ENCODE results near the gene NRP1. TPM values are rescaled to one million over a fixed set of nuclear protein-coding genes. Genes with fewer than 3 reads are reported as not detected.

Gene NRP1
- polyA plus RNA-seq, 1 donor, result 177 TPM

DNA sequence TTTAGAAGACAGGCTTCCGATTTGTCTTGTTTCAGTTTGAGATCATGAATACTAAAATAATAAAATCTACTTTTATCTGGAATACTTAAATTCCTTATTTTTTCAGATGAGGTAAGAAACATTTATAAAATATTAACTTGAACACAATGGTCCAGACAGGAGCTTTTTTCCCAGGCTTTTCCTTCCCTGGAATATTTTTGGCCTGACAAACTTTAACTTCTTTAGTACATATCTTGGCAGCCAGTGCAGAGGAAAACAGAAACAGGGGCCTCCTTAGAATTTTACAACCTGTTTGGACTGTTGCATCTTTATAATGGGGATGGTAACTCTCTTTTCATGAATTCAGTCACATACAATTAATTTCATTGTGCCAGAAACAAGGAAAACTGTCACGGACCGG lies 41.4 kb downstream of the NRP1 start:
- no peak for DNase-seq

DNA sequence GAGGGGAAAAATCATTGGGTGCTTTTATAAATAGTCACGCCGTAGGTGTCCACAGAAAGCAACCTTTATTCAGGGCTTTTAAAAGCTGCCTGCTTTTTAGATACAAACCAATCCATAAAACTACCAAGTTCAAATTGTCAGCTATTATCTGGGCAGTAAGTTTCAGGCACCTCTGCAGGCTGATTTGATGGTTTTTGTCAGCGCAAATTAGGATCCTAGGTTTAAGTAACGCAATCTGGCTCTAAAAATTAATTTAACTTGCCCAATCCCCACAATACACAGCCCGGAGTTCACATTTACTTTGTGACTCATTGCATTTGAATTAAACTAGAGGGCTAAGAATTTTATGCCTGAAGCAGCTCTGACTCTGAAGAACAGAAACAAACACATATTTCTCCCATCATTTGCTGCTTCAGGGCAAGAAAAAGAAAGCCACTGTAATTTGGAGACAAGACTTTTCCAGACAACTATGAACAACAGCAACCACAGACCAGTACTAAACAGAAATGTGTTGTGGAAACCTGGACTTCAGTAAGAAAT lies 43.3 kb downstream of the NRP1 start:
- DNase-seq, result no peak

DNA sequence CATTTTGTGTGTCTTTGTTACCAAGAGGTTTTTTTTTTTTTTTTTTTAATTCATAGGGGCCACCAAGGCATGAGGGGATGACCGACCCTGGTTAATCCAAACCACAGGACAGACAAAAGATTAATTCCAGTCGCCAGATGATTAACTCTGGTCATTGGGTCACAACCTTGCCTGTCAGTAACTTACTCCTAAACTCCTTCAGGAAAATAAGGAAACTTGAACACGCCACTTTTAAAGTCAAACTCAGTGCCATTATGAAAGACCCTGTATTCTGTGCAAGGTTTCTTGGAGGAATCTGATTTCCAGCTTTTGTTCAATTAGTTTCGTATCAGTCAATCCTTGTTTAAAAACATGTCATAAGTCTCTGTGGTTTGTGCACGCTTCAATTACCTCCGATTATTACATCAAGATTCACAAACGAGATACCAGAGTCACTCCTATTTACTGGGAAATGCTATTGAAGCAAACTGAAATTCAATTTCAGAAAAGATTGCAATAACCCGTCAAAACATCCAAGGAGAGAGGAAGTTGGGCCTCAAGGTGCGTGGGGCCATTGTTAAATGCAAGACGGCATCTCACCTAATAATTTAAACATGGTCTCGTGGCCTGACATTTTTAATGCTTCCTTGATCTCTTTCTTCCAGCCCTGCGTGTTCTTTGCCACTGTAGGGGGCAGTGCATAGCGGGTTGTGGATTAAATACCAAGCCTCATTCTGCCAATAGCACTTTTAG lies 44.0 kb downstream of the NRP1 start:
- no peak for DNase-seq

DNA sequence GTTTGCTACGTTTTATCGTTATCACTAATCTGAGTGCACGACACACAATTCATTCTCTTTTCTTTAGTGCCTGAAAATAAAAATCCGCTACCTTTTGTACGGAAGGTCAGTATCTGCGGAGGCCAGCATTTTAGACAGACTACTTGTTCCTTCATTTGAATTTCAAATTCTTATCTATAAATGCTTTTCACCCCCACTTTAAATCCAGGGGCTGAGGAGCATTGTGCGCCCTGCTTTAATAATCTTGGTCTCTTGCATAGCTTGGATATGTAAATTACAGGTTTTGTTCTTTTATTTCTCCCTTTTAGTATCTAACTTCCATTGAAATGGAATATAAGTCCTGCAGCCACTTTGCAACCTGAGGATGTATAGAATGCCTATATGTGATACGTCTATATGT lies 44.7 kb downstream of the NRP1 start:
- DNase-seq, result no peak

DNA sequence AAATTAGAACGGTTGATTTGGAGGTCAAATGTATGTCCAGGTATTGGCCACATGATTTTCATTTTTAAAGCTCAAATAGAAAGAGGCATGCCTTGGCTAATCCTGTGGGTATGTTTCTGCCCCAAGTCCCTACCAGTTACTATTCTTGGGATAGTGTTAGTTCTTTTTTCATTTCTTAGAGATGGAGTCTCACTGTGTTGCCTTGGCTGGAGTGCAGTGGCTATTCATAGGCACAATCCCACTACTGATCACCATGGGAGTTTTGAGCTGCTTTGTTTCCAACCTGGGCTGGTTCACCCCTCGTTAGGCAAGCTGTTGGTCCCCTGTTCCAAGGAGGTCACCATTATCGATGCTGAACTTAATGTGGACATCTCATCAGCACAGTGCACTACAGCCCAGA lies 46.3 kb downstream of the NRP1 start:
- no peak for DNase-seq

DNA sequence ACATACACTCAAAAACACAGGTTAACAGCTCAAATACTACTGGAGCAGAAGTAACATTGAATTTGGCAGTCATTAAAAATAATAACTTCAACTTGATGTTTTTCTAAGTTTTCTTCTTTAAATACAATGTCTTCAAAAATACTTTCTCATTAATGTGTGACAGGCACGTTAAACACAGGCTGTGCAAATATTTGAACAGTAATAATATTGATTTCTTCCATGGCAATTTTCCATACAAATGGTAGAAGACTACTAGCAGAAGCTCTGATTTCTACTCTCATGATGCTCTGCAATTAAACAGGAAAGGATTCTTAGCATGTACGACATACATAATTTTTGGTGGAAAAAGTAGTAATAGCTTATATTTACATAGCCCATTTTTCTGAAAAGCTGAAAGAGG lies 47.4 kb downstream of the NRP1 start:
- no peak for DNase-seq

DNA sequence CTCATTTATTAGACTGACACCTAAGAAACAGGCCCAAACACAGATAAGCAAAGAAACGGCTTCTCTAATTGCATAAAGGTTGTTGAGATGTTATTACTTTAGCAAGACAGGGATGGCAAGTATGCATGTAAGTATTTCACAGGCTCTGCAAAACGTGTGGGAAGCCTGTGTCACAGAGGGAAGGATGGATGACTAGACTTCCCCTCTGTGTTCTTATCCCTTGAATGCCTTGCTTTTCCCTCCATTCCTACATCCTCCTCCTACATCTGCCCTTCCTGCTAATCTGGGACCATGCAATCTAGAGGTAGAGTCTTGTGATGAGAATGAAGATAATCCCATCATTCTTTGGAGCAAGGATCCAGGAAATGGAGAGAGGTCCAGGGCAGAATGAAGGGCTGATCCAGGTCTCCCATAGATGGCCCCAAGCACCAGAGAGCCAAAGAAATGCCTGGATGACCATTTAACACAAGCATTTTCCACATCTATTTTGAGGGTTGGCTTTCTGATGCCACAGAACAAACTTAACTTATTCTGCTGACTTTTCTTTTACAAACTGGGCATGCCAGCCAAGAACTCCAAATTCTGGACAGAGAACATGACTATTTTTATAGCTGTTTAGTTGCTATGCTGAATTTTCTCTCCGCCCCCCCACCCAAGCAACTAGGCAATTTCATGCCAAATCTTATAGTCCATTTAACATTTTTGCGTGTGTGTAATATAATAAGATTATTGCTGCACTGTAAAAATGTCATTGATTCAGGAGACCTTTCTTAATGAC lies 48.1 kb downstream of the NRP1 start:
- DNase-seq, result no peak

DNA sequence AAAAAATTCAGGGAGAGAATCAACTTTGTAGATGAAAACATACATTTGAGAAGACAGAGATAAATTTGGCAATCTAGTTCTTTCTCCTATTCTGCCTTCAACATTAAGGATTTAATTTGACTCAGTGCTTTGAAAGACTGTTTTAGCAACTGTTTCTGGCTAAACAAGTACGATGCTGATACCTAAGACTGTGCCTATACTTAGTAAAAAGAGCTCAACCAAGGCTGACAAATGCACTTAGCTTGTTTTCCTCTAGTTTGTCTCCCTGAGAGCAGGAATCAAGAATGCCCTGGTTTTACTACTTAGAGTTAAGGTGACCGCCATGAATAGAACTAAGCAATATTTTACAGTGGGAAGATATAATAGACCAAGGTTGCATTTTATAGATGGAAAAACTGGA lies 49.5 kb downstream of the NRP1 start:
- DNase-seq, result no peak

DNA sequence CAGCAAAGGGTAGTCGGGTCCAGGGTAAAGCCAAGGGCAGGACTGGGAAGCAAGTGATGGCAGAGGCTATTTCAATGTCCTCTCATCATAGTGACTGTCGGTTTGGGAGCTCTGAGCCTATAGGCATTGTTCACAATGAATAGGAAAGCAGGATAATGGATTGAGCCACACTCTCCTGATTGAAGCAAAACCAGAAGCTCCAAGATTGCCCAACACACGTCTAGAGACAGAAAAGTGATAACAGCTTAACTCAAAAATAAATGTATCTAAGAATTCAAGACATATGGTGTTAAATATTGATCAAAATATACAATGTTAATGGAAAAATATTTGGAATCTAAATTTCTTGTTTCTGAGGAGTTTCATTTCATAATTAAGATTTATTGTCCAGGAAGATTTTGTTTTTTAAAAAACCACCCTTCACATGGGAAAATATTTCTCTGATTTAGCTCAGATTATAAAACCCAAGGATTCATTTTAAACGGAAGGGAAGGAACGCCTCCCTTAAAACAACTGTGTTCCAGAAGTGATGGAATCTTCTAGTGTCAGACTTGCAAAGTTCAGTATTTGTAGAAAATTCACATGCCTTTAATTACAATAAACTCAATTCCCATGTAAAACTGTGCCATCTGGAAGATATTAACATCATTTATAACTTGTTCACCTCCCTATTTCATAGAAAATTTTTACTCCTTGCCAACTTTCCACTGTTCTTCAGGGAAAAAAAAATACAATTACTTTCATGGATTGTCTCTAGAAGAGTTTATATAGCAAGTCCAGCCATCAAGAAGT lies 54.5 kb downstream of the NRP1 start:
- DNase-seq, result no peak

DNA sequence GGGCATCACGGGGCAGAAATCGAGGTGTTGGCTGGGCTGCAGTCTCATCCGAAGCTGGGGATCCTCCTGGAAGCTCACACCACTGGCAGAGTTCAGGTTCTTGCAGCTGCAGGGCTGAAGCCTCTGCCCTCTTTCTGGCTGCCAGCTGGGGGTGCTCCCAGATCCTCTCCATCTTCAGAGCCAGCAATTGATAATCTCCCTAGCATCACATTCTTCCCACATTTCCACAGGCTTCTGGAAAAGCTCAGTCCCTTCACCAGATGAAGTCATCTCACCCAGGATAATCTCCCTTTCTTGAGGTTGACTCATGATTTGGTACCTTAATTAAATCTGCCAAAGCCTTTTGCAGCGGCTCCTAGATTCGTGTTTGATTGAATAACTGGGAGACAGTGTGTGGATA lies 55.2 kb downstream of the NRP1 start:
- no peak for DNase-seq

DNA sequence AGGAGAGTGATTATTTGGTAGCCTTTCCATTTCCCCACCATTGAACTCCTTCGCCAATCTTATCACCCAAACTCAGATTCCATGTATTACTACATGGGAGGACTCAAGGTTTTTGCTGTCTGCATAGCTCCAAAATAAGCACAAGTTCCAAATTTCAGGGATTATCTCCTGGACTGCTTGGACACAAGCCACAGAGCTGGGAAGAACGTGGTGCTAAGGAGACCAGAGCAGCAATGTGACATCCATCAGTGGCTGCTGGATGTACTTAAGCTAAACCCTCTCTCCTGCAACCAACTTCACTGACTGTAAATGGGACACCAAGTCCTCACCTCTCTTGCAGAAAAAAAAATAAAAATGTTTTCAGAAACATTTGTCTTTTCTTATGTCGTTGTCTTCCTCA lies 56.3 kb downstream of the NRP1 start:
- no peak for DNase-seq

DNA sequence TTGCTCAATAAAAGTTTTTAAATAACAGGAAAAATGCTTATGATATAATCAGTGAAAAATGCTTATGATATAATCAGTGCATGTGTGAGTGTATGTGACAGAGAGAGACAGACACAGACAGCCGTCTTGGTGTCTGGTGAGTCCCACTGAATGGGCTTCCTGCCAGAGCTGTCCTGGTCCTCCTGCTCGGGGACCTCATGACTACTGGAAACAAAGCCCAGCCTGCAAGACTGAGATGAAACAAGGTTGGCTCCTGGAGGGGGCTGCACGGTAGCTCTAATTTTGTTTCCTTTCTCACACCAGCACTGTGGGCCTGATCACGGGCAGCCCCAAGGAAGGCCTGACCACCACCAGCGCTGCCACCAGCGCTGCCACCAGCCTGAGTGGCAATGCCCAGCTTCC lies 57.3 kb downstream of the NRP1 start:
- no peak for DNase-seq

DNA sequence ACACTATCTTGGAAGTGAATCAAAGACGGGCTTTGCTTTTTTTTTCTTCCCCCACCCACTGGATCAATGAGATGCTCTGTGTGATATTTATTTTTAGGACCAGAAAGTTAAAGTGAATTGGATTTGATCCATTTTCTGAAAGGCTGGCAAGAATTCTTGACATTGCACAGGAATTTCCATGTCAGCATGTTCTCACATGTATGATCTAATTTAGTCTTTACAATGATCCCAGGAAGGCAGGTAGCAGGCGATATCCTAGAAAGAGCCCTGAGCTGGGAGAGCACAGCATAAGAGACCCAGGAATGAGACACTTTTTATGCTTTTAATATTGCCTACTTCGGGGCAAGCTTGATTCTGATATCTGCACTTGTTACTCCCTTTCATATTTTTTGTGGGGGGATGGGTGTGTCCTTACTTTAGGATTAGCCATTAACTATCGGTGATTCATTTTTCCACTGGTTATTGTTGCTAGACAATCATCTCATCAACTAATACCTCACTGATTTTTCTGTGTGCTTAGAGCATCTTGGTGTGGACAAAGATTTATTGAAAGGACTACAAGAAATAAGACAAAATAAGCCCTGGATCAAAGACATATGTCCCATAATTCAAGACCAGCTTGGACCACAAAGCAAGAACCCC lies 58.1 kb downstream of the NRP1 start:
- DNase-seq, result no peak

DNA sequence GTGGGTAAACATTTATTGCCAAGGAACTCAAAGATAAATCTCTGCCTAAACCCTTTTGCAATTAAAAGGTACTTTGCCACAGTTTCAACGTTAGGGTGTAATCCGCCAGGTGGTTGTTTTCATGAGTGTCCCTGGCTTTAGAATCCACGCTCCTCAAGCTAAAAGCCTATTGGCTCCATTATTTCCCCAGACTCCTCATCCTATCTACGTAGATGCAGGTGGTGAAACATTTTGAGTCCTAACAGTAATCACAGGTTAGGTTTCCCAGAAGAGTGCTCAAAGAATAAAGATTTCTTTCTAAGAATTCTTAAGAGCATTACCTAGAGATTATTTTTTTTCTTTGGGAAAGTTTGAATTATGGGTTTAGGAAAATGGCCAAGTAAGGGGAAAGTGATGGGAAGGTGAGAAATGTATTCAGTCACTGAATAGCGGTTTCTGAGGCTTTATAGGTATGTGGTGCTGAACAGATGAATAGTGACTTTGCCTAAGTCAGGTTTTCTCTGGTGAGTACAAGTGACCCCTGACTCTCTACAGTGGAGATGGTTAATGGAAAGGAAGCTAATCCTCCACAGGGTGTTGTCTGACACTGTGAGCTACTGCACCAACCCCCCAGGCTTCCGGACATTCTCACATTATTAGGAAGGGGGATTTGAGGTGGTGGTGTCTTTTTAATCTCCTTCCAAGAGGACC lies 60.2 kb downstream of the NRP1 start:
- DNase-seq, result no peak

DNA sequence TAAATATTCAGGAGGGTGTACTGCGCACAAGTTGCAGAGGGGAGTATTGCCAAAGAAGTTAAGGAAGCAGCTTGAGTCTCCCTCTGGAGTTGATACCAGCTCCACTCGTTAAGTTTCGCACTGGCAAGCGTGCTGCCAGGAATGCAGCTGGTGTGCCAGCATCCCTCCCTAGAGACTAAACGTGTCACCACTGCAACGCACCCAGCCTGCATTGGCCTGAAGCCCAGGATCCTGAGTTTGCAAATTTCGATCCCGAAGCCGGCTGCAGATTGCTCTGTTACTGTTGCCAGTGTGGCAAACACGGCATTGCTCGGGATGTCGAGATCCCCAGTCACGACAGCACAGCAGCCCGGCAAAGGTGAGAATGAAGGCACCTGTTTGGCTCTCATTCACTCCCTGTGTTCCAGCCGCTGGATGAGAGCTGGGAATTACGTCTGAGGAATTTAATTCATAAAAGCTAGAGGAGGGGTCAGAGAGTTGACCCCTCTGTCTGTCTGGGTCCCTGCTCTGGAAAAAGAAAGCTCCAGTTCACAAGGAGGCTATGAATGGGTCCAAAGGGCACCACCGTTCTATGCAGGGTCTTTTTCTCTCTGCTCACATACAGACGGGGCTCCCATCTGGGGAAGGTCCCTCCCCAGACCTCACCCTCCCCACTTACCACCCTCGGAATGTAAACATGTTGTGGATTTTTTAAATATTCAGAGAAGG lies 61.0 kb downstream of the NRP1 start:
- no peak for DNase-seq

DNA sequence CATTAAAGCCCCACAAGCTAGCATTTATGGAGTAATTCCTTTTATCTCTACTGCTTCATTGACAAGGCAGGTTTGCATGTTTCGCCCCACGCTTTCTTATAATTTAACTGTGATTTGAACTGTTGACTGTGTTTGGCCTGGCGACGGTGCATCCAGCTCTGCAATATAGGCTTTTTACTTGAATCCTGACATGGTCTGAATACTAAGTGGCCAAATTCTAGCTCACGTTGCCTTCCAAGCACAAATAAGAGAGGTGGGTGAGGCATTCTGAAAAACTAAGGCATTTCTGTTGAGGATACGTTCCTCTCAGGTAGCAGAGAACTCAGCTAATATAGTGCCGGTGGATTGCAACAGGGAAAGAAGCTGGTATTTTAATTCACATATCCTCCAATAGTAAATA lies 61.8 kb downstream of the NRP1 start:
- DNase-seq, result no peak

DNA sequence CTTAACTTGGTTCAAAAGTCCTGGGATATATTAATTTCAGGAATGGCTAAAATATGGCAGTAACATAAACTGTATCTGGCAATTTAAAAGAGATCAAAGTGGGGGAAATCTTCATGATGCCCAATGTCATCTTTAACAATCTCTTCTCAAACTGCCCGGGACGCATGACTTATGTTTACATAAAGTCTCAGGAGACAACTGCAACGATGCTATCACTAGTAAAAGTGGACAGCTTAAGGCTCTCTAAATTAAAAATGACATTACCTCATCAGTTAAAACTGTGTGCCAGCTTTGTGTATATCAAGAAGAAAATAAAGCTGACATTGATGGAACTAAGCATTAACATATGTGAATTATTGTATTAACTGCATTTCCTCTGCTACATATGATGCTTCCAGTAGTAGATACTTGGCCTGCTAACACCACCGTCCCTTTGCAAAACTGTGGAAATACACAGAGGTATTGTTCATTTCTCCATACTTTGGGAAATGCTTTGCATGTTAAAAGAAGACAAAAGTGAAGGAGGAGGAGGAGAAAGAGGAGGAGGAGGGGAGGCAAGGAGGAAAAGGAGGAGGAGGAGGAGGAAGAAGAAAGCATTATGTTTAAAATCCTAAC lies 62.4 kb downstream of the NRP1 start:
- no peak for DNase-seq

DNA sequence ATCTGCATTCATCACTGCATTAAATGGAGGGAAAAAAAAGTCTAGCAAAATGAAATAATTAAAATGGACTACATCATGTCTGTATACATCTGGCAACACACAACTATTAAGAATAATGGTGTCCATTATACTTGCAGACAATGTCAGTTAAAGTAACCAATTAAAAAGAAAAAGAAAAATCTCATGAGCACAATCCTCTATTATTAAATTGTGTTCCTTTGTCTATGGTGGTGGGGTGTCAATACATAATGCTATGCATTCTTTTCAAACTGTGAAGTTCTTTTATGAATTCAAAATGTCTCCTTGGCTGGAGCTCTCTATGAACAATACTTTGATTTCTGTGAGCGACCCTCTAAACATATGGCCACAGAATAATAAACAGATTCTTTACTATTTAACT lies 63.5 kb downstream of the NRP1 start:
- DNase-seq, result no peak

DNA sequence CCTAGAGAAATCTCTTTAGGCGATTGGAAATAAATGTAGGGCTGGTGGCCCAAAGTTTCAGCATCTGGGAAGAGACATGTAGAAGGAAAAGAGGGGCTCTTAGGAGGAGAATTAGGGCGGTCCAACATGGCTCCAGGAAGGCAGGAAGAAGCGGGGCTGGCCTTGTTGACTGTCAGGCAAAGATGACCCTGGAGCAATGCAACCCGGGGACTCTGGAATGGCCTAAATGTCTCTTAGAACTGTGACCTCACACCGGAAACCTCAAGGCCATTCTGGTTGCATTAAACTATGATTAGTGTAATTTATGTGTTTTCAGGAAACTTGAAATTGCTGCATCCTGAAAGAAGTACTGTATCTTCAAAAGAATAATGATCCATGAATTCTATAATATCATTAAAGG lies 66.8 kb downstream of the NRP1 start:
- no peak for DNase-seq

DNA sequence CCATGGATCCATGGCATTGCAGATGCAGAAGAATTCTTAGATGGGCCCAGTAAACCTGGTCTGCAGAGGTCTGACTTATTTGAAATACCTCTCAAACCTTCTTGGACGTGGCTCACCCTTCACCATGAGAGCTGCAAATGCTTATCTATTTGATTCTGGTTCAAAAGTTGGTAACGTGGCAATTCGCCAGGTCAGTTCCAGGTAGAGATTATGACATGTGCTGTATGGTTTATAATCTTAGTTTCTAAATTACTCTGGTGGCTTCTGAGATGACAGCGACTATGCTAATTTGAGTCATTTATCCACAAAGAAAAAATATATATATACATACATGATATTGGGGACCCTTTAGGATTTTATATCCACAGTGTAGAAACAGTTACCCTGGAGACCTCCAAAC lies 68.8 kb downstream of the NRP1 start:
- DNase-seq, result no peak

DNA sequence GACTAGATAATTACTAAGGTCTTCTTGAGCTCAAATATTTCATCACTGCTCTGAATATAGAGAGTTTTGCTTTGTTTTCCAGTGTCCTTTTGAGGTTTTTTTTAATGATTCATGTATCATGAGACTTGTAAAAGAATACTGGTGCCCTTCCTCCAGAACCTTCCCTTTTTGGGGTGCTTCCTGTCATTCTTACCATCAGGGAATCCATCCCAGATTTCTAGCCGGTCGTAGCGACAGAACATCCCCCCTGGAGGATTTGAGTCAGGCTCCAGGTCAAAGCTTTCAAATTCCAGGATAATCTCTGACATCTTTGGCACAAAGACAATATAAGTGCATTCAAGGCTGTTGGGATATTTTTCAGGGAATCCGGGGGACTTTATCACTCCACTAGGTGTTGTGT lies 71.0 kb downstream of the NRP1 start:
- no peak for DNase-seq
